ENCODE results near the gene BMP5. TPM values are rescaled to one million over a fixed set of nuclear protein-coding genes. Genes with fewer than 3 reads are reported as not detected.
"Not testable (repeated sequence)": the region's sequence is repeated elsewhere in the genome, so short reads cannot be mapped to it uniquely, and the experiment has no call there.

The BMP5 gene
- total and polyA plus RNA-seq, 4 donors: 0.42 to 0.92 (median 0.65) TPM

DNA sequence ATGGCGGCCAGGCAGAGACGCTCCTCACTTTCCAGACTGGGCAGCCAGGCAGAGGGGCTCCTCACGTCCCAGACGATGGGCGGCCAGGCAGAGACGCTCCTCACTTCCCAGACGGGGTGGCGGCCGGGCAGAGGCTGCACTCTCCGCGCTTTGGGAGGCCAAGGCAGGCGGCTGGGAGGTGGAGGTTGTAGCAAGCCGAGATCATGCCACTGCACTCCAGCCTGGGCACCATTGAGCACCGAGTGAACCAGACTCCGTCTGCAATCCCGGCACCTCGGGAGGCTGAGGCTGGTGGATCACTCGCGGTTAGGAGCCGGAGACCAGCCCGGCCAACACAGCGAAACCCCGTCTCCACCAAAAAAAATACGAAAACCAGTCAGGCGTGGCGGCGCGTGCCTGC, 35.1 kb upstream of the BMP5 start:
- H3K4me1 ChIP-seq (ENCODE audit: control insufficient read depth in 4 of 4, insufficient read depth in 4 of 4, low read length in 3 of 4); H3K9me3 ChIP-seq (ENCODE audit: control insufficient read depth in 4 of 4, low read length in 3 of 4); H3K4me3 ChIP-seq (ENCODE audit: low read depth in 1 of 3, low read length in 3 of 3); H3K9ac ChIP-seq (ENCODE audit: low read depth in 1 of 2, low read length in 2 of 2); DNase-seq (ENCODE audit: low spot score); H3K27ac ChIP-seq (ENCODE audit: low read depth in 1 of 2, low read length in 2 of 2); H3K27me3 ChIP-seq (ENCODE audit: control insufficient read depth in 4 of 4, insufficient read depth in 4 of 4, low read length in 3 of 4); H3K36me3 ChIP-seq (ENCODE audit: control insufficient read depth in 4 of 4, insufficient read depth in 3 of 4, low read depth in 1 of 4, low read length in 3 of 4): not testable (repeated sequence)
- 97% methylated on average over 27 of the region's 28 CpGs for WGBS

DNA sequence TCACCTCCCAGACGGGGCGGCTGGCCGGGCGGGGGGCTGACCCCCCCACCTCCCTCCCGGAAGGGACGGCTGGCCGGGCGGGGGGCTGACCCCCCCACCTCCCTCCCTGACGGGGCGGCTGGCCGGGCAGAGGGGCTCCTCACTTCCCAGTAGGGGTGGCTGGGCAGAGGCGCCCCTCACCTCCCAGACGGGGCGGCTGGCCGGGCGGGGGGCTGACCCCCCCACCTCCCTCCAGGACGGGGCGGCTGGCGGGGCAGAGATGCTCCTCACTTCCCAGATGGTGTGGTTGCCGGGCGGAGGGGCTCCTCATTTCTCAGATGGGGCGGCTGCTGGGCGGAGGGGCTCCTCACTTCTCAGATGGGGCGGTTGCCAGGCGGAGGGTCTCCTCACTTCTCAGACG, 34.5 kb upstream of the BMP5 start:
- not testable (repeated sequence) for H3K27ac ChIP-seq (ENCODE audit: low read depth in 1 of 2, low read length in 2 of 2); H3K4me1 ChIP-seq (ENCODE audit: control insufficient read depth in 4 of 4, insufficient read depth in 4 of 4, low read length in 3 of 4); H3K9ac ChIP-seq (ENCODE audit: low read depth in 1 of 2, low read length in 2 of 2); H3K9me3 ChIP-seq (ENCODE audit: control insufficient read depth in 4 of 4, low read length in 3 of 4); H3K27me3 ChIP-seq (ENCODE audit: control insufficient read depth in 4 of 4, insufficient read depth in 4 of 4, low read length in 3 of 4); H3K4me3 ChIP-seq (ENCODE audit: low read depth in 1 of 3, low read length in 3 of 3); H3K36me3 ChIP-seq (ENCODE audit: control insufficient read depth in 4 of 4, insufficient read depth in 3 of 4, low read depth in 1 of 4, low read length in 3 of 4); DNase-seq (ENCODE audit: low spot score)
- WGBS: 97% methylated on average over 20 of the region's 26 CpGs

DNA sequence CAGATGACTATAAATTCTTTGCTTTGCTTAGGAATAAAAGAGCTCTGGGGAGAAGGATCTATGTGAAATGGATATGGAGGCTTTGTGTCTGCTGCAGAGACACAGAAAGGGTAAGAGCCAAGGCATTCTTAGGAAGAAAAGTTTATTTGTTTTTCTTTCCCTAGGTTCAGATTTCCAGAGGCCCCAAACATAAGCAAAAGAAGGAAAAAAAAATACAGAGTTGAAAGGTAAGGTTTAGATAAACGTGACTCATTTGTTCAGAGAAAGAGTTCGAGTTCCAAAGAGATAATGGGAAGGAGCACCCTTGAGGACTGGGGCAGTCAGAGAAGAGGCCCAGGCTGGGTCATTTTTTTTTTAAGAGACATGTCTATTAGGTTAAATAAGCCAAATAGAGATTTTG, 27.4 kb upstream of the BMP5 start:
- Histone ChIP-seq H3K36me3 (ENCODE audit: control insufficient read depth in 4 of 4, insufficient read depth in 3 of 4, low read depth in 1 of 4, low read length in 3 of 4) (no peaks in the 10 kb centered on the region), H3K4me3 (ENCODE audit: low read depth in 1 of 3, low read length in 3 of 3) (no peak overlapping the region), H3K9ac (ENCODE audit: low read depth in 1 of 2, low read length in 2 of 2) (no peak overlapping the region), H3K27me3 (ENCODE audit: control insufficient read depth in 4 of 4, insufficient read depth in 4 of 4, low read length in 3 of 4) (no peaks in the 10 kb centered on the region), H3K27ac (ENCODE audit: low read depth in 1 of 2, low read length in 2 of 2) (no peak overlapping the region), H3K4me1 (ENCODE audit: control insufficient read depth in 4 of 4, insufficient read depth in 4 of 4, low read length in 3 of 4) (no peaks in the 10 kb centered on the region), H3K9me3 (ENCODE audit: control insufficient read depth in 4 of 4, low read length in 3 of 4) (no peaks in the 10 kb centered on the region)
- 32% methylated on average over 2 of the region's 2 CpGs for WGBS
- TF ChIP-seq JUND (IDR thresholded peaks at IDR 0.05) (no peak), RXRA (IDR thresholded peaks at IDR 0.05) (no peak), NR2F2 (IDR thresholded peaks at IDR 0.05) (no peak), RAD21 (IDR thresholded peaks at IDR 0.05) (no peak), TAF1 (conservative IDR thresholded peaks at IDR 0.05) (no peak), FOXA1 (IDR thresholded peaks at IDR 0.05) (no peak), GABPA (IDR thresholded peaks at IDR 0.05 in 1 of 2, conservative IDR thresholded peaks at IDR 0.05 in 1 of 2) (no peak), MAX (IDR thresholded peaks at IDR 0.05) (no peak), YY1 (IDR thresholded peaks at IDR 0.05) (no peak)
- TF ChIP-seq, protein P1, sequence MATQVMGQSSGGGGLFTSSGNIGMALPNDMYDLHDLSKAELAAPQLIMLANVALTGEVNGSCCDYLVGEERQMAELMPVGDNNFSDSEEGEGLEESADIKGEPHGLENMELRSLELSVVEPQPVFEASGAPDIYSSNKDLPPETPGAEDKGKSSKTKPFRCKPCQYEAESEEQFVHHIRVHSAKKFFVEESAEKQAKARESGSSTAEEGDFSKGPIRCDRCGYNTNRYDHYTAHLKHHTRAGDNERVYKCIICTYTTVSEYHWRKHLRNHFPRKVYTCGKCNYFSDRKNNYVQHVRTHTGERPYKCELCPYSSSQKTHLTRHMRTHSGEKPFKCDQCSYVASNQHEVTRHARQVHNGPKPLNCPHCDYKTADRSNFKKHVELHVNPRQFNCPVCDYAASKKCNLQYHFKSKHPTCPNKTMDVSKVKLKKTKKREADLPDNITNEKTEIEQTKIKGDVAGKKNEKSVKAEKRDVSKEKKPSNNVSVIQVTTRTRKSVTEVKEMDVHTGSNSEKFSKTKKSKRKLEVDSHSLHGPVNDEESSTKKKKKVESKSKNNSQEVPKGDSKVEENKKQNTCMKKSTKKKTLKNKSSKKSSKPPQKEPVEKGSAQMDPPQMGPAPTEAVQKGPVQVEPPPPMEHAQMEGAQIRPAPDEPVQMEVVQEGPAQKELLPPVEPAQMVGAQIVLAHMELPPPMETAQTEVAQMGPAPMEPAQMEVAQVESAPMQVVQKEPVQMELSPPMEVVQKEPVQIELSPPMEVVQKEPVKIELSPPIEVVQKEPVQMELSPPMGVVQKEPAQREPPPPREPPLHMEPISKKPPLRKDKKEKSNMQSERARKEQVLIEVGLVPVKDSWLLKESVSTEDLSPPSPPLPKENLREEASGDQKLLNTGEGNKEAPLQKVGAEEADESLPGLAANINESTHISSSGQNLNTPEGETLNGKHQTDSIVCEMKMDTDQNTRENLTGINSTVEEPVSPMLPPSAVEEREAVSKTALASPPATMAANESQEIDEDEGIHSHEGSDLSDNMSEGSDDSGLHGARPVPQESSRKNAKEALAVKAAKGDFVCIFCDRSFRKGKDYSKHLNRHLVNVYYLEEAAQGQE (IDR thresholded peaks at IDR 0.05): no peak
- DNase-seq (ENCODE audit: low spot score): no peak

GRCh38 chr6:55901765-55902270, 26.4 kb upstream of the BMP5 start:
- TF ChIP-seq TAF1 (conservative IDR thresholded peaks at IDR 0.05): no peak
- TF ChIP-seq RAD21 (IDR thresholded peaks at IDR 0.05): no peak
- TF ChIP-seq YY1 (IDR thresholded peaks at IDR 0.05): no peak
- no peak for TF ChIP-seq GABPA (IDR thresholded peaks at IDR 0.05 in 1 of 2, conservative IDR thresholded peaks at IDR 0.05 in 1 of 2)
- no peak for TF ChIP-seq SP1 (IDR thresholded peaks at IDR 0.05)
- TF ChIP-seq JUND (IDR thresholded peaks at IDR 0.05): no peak
- no peak for TF ChIP-seq HNF4G (IDR thresholded peaks at IDR 0.05)
- TF ChIP-seq MAX (IDR thresholded peaks at IDR 0.05): no peak
- no peak for TF ChIP-seq ZBTB33 (IDR thresholded peaks at IDR 0.05)
- Histone ChIP-seq H3K9me3 (ENCODE audit: control insufficient read depth in 4 of 4, low read length in 3 of 4) (no peaks in the 10 kb centered on the region), H3K27me3 (ENCODE audit: control insufficient read depth in 4 of 4, insufficient read depth in 4 of 4, low read length in 3 of 4) (no peaks in the 10 kb centered on the region), H3K4me3 (ENCODE audit: low read depth in 1 of 3, low read length in 3 of 3) (no peak overlapping the region), H3K9ac (ENCODE audit: low read depth in 1 of 2, low read length in 2 of 2) (no peak overlapping the region), H3K27ac (ENCODE audit: low read depth in 1 of 2, low read length in 2 of 2) (no peak overlapping the region), H3K36me3 (ENCODE audit: control insufficient read depth in 4 of 4, insufficient read depth in 3 of 4, low read depth in 1 of 4, low read length in 3 of 4) (no peaks in the 10 kb centered on the region), H3K4me1 (ENCODE audit: control insufficient read depth in 4 of 4, insufficient read depth in 4 of 4, low read length in 3 of 4) (no peaks in the 10 kb centered on the region)
- WGBS: 37% methylated on average over 2 of the region's 2 CpGs
- no peak for DNase-seq (ENCODE audit: low spot score)

All from liver (tissue), 9 donors.